Stimulated activated CD4-positive, alpha-beta T cell treated with anti-CD3 and anti-CD28 coated beads, Interleukin-15, amount 100 ng/mL, for 1 hour (primary cell): ENCODE results near the gene NEAT1.

Experiments
- DNase-seq, 2 donors: peaks; one replicate each; pipeline ENCODE4 v3.0.0-alpha.2; 2020; ENCODE audit warnings: low read depth in 1 of 2, low spot score in 1 of 2

NEAT1 gene

DNA sequence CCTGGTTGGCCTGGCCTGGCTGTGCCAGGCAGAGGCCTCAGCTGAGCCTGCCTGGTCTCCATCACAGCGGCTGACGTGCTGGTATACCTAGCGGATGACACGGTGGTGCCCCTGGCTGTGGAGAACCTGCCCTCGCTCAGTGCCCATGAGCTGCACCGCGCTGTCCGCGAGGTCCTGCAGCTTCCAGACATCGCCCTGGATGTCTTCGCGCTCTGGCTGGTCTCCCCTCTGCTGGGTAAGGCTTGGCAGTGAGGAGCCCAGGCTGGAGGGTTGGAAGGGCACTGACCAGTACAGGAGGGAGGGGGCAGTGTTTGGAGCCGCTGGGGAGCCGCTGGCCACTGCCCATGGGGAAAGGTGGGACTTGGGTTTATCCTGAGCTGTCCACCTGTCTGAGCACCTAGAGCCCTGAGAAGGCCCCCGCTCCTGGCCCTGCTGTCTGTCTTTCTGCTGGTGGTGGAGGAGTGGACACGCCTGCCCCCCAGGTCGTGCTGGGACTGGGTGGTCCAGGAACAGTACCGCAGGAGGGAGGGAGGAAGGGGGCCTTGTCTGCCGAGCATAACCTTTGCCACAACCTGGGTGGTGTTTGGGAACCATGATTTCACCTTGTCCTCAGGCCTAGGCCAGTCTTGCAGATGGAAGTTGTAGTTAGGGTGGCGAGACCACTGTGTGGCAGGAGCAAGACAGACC, 33.2 kb upstream of the NEAT1 start:
- DNase-seq, result no peak

DNA sequence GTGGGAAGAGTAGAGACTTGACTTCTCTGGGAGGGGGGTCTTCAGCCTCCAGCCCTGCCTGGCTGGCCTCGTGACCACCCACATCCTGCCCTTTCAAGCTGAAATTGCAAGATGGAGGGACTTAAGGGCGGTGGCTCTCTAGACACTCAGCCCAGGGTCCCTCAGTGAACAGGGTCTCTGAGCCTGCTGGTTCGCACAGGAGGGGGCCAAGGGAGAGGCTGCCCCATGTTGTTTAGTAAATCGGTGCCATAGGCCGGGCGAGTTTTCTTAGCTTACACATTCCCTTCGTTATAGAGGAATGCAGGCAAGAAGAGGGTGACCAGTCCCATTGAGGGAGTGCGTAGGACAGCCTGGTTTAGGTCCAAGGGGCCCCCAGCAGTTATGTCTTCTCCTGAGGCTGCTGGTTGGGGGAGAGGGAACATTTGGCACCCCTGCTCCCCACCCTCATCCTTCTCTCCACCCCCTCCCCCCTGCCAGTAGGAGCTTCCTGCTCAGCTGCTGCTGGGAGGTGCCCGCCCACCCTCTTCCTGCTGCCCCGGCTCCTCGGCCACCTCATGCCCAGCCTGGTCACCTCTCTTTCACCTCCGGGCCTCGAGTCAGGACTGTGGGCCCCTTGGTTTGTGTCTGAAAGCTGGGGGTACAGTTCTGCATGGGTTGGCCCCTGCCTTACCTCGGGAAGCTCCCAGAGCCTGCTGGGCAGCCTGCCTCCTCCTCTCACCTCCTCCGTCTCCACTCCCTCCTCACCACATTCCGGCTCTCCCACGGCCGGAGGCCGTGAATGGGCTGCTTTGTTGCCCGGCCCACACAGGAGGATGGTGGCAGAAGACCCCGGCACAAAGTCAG, 32.3 kb upstream of the NEAT1 start:
- DNase-seq, result no peak

DNA sequence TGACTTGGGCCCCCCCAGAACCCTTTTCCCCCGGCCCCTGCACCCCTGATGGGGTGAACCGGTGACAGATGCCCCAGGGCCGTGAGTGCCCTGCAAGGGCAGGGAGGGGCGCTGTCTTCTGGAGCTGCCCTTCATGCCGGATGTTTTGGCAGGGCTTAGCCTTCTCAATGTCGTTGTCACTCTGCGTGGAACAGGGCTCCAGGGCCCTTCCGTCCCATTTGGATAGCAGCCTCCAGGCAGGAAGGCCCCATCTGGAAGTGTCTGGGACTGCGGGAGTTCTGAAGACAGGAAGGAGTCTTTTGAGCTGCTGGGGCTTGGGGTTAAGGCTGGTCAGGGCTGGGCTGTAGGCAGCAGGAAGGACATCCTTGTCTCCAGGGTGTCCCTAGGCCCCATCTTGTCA, 31.6 kb upstream of the NEAT1 start:
- DNase-seq, result no peak

DNA sequence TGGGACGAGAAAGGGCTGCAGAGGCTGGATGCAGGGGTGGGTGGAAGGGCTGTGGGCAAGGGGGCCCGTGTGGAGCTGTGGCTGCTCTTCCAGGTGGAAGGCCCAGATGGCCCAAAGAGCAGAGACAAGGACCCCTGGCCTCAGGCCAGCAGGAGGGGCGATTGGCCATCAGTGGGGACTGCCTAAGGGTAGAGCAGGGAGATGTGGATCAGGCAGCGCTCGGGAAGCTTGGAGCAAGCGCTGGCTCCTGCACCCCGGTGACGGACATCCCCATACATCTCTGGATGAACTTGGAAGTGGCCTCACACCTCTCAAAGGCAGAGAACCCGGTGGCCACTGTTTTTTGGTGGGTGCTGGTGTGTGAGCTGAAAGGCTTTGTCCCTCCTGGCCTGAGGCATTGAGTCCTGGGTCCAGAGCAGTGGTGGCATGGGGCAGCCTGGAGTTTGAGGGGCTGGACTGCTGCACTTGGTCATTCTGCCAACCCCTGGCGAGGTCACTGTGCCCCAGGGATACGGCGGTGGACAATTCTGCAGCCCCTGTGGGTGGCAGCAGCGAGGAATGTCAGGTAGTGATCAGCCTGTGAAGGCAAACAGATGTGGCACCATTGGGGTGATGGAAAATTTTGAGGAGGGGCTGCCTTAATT, 30.3 kb upstream of the NEAT1 start:
- no peak for DNase-seq

DNA sequence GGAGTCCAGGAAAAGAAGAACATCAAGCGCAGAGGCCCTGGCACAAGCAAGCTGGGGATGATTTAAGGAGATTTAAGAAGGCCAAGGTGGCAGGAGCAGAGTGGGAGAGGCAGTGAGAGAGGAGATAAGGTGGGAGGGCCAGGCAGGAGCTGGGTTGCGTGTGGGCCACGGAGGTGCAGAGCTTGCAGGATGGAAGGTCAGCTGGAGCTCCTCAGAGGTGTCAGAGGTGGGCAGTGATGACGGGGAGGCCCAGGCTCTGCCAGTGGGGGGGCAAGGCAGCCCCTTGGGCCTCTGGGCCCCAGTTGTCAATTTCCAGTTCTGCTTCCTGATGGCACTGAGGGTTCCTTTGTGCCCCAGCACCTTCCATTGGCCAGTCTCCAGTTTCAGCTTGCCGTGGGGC, 29.7 kb upstream of the NEAT1 start:
- DNase-seq, result no peak

DNA sequence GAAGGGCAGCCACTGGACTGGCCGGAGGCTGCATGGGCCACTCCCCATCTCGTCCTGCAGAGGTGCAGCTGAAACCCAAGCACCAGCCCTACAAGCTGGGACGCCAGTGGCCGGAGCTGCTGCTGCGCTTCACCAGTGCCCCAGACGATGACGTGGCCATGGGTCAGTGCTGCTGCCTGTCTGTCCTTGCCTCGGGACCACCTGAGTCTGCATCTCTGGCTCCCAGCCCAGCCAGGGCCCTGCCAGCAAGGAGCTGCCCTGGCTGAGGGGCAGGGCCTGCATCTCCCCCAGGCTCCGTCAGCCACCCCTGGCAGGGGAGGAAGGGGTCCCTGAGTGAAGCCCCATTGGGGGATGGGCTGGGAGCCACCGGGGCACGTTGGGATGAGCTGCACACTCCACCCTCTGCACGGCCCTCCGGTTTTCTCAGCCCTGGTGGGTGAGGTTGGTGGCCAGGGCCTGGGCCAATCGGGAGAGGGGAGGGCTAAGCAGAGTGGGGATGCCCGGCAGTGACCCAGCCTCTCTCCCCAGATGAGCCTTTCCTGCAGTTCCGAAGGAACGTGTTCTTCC, 29.0 kb upstream of the NEAT1 start:
- DNase-seq, result no peak

DNA sequence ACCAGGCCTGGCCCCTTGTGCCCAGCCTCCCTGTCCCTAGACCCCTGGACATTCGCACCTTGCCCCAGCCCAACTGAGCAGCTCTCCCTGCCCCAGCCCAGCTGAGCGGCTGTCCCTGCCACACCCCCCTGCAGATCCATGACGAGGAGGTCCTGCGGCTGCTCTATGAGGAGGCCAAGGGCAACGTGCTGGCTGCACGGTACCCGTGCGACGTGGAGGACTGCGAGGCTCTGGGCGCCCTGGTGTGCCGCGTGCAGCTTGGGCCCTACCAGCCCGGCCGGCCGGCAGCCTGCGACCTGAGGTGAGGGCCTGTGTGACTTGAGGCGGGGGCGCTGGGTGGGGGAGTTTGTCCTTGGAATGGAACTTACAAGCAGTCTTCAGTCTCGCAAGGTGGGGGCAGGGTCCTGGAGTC, 28.5 kb upstream of the NEAT1 start:
- no peak for DNase-seq

DNA sequence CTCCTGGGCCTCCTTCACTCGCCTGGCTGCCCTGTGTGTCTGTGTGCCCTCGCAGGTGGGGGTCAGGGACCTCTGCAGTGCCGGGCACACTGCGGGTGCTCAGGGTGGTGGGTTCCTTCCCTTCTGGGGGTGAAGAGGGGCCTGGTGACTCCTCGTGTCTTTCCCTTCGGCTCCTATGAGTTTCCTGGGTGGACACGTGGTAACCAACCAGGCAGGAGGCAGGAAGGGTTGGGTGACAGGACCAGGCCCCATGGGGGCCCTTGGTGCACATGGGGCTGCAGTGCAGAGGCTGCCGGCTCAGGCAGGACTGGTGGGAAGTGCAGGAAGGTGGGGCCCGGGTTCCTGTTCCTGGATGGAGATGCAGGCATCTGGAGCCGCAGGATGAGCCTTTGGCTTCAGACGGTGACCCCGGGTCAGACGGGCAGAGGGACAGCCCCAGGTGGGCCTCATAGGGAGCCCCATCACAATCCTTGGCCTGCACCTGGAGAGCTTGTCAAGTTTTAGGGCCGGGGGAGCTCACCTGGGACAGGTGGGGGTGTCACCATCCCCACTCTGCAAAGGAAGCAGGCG, 26.6 kb upstream of the NEAT1 start:
- no peak for DNase-seq

DNA sequence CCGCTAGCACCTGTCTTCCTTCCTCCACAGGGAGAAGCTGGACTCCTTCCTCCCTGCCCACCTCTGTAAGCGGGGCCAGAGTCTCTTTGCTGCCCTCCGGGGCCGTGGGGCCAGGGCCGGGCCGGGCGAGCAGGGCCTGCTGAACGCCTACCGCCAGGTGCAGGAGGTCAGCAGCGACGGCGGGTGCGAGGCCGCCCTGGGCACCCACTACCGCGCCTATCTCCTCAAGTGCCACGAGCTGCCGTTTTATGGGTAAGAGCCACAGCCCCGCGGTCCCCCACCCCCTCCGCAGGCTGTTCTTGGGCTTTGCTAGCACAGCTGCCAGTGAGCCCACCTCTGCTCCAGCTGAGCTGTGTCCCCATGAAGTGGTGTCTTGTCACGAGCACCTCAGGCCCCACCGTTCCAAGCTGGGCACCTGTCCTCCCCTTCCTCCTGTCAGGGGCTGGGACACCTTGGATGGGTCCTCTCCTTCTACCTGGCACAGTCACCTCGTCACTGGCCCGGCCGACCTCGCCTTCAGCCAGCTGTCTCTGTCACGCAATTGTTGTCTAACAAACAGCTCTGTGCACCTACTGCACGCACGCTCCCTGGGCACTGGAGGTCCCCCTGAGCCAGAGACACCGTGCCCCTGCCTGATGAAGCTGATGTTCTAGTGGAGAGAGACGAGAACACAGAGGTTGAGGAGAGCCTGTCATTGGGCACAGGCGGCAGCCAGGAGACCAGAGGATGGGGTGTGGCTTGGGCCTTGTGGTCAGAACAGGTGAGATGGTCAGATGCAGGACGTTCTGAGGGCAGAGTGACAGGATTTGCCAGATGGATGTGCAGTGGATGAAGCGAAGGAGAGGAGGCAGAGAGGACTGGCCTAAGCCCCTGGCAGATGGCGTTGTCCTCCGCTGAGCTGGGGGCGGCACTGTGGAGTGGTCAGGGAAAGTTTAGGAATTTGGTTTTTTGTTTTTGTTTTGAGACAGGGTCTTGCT, 25.5 kb upstream of the NEAT1 start:
- no peak for DNase-seq

DNA sequence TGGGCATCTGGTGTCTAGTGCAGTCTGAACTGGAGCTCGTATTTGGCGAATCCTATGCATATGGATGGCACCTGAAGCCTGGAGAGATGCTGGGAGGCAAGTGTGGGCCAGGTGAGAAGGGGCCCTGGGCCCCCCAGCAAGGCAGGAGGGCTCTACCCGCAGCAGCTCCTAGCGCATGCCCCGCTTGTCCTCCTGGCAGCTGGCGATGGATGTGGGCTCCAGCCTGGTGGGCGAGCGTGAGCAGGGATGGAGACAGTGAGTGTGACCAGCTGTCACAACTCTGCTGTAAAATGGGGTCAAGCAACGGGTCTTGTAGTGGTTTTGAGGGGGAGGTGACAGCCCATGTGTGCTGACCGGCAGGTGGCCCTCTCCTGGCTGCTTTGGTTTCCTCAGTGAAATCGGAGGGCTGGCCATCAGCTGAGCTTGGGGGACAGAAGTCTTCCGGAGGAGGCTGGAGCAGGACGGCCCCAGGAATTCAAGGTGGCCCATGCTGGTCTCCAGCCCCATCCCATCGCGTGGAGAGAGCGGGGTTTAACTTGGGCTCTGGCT, 24.2 kb upstream of the NEAT1 start:
- no peak for DNase-seq

DNA sequence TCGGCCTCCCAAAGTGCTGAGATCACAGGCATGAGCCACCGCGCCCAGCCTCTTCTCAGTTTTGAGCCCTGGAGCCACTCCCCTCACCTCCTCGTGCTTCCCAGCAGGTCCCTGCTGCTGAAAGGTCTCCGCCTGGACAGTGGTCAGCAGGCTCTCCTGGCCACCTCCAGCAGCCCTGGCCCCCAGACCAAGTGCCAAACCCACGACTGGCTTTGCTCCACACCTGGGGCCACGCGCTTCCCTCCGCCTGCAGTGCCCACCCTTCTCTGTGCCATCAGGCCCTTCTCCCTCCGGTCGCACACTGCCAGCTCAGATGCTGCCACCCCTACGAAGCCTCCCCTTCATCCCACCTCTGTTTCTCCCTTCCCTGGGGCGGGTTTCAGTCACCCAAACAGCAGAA, 23.3 kb upstream of the NEAT1 start:
- no peak for DNase-seq

DNA sequence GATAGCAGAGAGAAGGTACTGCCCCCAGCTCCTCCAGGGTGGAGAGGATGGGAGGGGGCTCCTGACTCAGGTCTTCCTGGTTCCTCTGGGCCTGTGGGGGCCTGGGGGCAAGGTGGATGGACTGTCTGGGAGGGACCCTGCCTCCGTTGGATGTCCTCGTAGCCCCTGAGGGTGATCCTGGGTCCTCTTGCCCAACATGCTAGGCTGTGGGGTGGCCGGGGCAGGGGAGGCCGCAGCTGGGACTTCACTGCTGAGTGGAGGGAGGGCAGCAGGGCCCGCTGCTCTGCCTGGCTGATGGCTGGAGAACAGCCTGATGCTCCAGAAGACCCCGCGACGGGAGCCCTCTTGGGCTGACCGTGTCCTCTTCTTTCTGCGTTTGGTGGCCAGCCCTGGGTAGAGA, 22.8 kb upstream of the NEAT1 start:
- DNase-seq, result no peak

DNA sequence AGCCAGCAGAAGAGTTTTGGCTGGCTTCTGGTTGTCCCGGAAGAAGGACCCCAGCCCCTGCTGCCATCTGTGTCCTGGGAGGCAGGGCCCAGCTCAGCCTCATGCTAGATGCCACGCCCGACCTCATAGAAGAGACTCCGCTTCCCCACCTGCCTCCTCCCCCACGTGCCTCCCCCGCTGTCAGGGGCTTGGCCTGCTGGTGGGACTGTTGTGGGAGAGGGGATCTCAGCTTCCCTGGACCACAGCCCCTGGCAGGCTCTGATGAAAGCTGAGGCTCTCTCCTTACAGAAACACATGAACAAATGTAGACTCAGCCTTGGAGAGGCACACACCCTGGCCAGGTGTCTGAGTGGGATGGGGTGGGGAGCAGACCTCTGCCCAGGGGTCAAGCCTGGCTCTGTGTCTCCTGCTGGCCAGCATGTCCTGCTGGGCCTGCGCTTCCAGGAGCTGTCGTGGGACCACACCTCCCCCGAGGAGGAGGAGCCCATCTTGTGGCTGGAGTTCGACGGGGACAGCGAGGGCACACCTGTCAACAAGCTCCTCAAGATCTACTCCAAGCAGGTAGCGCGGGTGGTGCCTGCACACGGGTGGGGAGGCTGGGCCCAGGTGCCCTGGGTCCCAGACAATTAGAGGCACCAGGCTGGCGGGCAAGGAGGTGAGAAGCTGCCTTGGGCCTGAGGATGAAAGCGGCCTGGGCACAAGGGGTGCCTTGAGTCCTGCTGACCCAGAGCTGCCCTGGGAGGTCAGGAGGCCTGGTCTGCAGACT, 22.1 kb upstream of the NEAT1 start:
- DNase-seq, result no peak

DNA sequence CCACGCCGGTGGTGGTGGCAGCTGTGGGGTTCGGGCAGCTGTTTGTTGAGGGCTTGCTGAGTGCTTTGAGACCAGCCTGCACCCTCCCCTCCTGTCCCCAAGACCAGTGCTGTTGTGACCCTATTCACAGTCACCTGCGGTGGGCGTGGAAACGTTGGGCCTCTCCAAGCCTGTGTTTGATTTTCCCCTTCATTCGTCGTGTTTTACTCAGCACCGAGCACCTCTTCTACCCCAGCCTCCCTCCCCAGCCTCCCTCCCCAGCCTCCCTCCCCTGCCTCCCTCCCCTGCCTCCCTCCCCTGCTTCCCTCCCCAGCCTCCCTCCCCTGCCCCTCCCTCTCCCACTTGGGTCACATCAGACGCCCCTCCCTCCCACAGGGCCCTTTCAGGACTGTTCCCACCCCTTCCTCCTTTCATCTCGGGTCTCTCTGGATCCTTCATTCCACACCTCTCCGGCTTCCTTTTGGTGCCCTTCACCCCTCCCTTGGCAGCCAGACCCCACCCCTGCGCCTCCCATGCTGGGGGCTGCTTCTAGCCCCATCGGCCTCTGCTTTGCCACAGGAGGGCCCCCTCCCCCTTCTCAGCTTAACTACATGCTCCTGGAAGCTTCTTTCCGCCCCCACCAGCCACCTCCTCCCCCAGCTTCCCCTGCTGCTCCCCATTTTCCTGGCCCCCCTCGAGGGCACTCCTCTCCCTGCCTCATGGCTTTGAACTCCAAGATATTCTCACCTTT, 21.4 kb upstream of the NEAT1 start:
- no peak for DNase-seq

DNA sequence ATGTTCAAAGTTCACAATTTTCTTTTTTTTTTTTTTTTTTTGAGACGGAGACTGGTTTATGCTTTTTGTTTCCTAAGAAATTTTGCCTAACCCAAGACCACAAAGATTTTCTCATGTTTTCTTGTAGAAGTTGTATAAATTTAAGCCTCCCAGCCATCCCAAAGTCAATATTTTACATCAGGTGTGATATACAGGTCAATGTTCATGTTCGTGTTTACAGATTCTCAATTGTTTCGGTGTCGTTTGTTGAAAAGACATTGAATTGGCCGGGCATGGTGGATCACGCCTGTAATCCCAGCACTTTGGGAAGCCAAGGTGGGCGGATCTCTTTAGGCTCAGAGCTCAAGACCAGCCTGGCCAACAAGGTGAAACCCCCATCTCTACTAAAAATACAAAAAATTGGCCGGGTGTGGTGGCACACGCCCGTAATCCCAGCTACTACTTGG, 20.8 kb upstream of the NEAT1 start:
- DNase-seq, result no peak

DNA sequence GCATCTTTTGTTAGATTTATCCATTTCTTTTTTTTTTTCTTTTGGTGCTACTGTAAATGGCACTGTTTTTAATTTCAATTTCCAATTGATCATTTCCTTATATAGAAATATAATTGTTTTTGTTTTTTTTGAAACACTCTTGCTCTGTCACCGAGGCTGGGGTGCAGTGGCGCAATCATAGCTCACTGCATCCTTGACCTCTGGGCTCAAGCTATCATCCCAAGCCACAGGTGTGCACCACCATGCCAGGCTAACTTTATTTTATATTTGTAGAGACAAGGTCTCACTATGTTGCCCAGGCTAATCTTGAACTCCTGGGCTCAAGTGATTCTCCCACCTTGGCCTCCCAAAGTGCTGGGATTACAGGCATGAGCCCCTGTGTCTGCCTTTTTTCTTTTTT, 19.8 kb upstream of the NEAT1 start:
- DNase-seq, result no peak

DNA sequence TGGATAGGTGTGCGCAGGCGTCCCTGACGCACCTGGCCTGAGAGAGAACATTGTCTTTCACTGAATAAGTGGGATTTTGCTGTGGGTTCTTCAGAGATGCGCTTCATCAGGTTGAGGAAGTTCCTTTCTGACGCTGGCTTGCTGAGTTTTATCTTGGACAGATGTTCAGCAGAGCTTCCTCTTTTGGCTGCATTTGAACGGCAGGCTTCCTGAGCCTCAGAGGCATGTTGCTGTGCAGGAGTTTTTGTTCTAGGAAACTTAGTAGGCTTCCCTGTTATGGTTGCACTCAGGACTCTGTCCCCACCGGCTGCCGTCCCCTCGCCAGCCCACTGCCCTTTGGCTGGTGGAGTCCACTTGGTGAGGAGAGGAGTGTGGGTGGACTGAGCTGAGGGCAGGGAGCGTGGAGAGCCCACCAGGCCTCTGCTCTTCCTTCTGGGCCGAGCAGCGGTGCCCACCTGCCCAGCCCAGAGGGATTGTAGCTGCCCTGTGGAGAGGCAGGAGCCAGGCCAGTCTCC, 18.9 kb upstream of the NEAT1 start:
- DNase-seq, result no peak

DNA sequence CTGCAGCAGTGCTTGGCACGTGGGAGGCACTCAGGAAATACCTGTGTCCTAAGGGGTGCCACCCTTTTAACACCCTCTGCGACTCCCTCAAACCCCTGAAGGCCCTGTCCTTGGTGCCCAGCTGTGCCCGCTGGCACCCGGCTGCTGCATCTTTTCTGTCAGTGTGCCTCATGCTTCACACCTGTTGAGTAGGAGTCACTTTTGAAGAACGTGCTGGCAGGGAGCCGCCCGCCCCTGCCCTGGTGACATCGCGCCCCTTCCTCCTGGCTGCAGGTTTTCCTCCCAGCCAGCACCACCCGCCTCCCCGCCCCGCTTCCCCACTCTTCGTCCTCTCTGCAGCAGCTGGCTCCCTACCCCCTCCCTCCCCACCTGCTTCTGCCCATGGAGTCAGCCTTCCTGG, 18.4 kb upstream of the NEAT1 start:
- no peak for DNase-seq
